Right lobe of liver (tissue), 6 donors: ENCODE measurements around the gene PRKN. TPM values are rescaled to one million over a fixed set of nuclear protein-coding genes. Genes with fewer than 3 reads are reported as not detected.

Experiments
- ATAC-seq, 4 donors: fragments of 200-7000 bp; cut with Tn5 transposase; one replicate each; pipeline ENCODE4 v1.9.1; 2020; ENCODE audit warnings: mild to moderate bottlenecking in 4 of 4, moderate library complexity in 4 of 4
- DNase-seq, 3 donors: peaks; one replicate each; pipeline ENCODE4 v3.0.0-alpha.2; 2020
- H3K27ac ChIP-seq, 3 donors: fragments of 200-600 bp; one replicate each; pipeline ENCODE4 v1.8.0; 2022
- H3K27me3 ChIP-seq, 2 donors: fragments of 200-600 bp; one replicate each; pipeline ENCODE4 v1.8.0; 2022
- H3K36me3 ChIP-seq, 4 donors: fragments of 200-600 bp; sonication (generic) in 1 of 4; one replicate each; pipeline versions ENCODE4 v1.5.1 to v1.8.0; 2017 to 2022; ENCODE audit warnings: control low read depth in 1 of 4
- H3K4me1 ChIP-seq, 4 donors: fragments of 200-600 bp; sonication (generic) in 1 of 4; one replicate each; pipeline versions ENCODE4 v1.5.1 to v1.8.0; 2017 to 2022; ENCODE audit warnings: control low read depth in 1 of 4
- H3K4me3 ChIP-seq, 3 donors: fragments of 200-600 bp; one replicate each; pipeline ENCODE4 v1.8.0; 2022
- H3K9me3 ChIP-seq, 4 donors: fragments of 200-600 bp; sonication (generic) in 1 of 4; one replicate each; pipeline versions ENCODE4 v1.5.1 to v1.8.0; 2017 to 2022; ENCODE audit warnings: control low read depth in 1 of 4
- CTCF ChIP-seq, 4 donors: fragments of 200-600 bp in 3 of 4; fragments of 450-650 bp in 1 of 4; IDR thresholded peaks; one replicate each; pipeline versions ENCODE4 v1.5.1 to v1.8.0; 2016 to 2022; ENCODE audit warnings: antibody characterized with exemption in 4 of 4, mild to moderate bottlenecking in 2 of 4
- POLR2A ChIP-seq: fragments of 450-650 bp; IDR thresholded peaks from one replicate; pipeline ENCODE4 v1.6.1; 2017; ENCODE audit warnings: antibody characterized with exemption, mild to moderate bottlenecking
- WGBS: methylation state at CpG from one replicate; pipeline ENCODE4 v1.1.6; 2018; ENCODE audit warnings: low coverage, low lambda C conversion rate; ENCODE audit not compliant: insufficient coverage; ENCODE audit errors: missing lambda C conversion rate; 5-methylcytosine and 5-hydroxymethylcytosine counted together
- intact Hi-C, 2 donors: fragments of 100-400 bp; cut with DNase I; formaldehyde crosslinking; loops; one replicate each; pipeline versions ENCODE4 v1.11.2 to v1.14.1; 2022
- long read RNA-seq: library from polyadenylated mRNA; unstranded; transcript quantifications from one replicate; pipeline ENCODE4 v2.0.0, GENCODE V29; 2019
- total RNA-seq, 6 experiments: library from RNA; depleted of rRNA in 2 of 6; stranded (reverse); fragments of >200 nt in 2 of 6; fragmentation: NEBNext Ultra II Directional in 3 of 6; extraction: Animal tissue kit (Norgen Biotek cat#: 25700) in 3 of 6; gene quantifications; one replicate each; pipeline versions ENCODE4 v1.1.0 to v1.2.4, GENCODE V29; 2016 to 2023
- donor health status: DM: no; HTN: yes; CAD: no.
- donor health status: DM: no; HTN: no; CAD: no.
- donor health status: DM: no; HTN: no; CAD: no.
- donor health status: DM: no; HTN: yes; CAD: no.
- donor health status: DM: no; HTN: yes; CAD: no.

PRKN gene
- total RNA-seq = 1 to 10 TPM; 1.1 to 3.7 (median 2.2) TPM
- long read RNA-seq = 0 reads

GRCh38 chr6:162727322-162728182 lies at the start of gene PRKN, which contains the start of gene PACRG:
PRKN (minus strand) TSS chr6:162727766.
PACRG (plus strand) TSS chr6:162727974.
- Histone ChIP-seq H3K27me3 (no peaks in the 10 kb centered on the region), H3K27ac (peak within 1 kb of the TSS; percentile 87 to 93 (median 89)), H3K9me3 (no peaks in the 10 kb centered on the region), H3K4me3 (peak within 1 kb of the TSS; percentile 59 to 68 (median 59)), H3K36me3 (no peaks in the 10 kb centered on the region), H3K4me1 (peaks cover 0 to 10% (median 6%) of the 10 kb centered on the region in 4 donors)
- DNase-seq = peak; percentile 99 to 100 (median 99)
- intact Hi-C loops = no loop called here
- WGBS = 4% methylated on average over 14 of the region's 84 CpGs
- ATAC-seq = peak; percentile 97 to 99 (median 98)
- peak; percentile 97 for TF ChIP-seq POLR2A
- TF ChIP-seq CTCF (IDR thresholded peaks at IDR 0.05) = no peak

- ATAC-seq (no peak), DNase-seq (no peak)
- Histone ChIP-seq H3K36me3 (no peaks in the 10 kb centered on the region), H3K9me3 (no peaks in the 10 kb centered on the region), H3K4me1 (no peaks in the 10 kb centered on the region), H3K4me3 (no peak overlapping the region), H3K27me3 (no peaks in the 10 kb centered on the region), H3K27ac (no peak overlapping the region)
- no peak for TF ChIP-seq CTCF (IDR thresholded peaks at IDR 0.05)
- TF ChIP-seq POLR2A = no peak
- intact Hi-C loops = no loop called here
- 98% methylated on average over 5 of the region's 7 CpGs for whole genome bisulfite sequencing
These were observed 49.5 kb upstream of the PRKN start for GRCh38 chr6:162777091-162777490.

- Histone ChIP-seq H3K9me3 (no peaks in the 10 kb centered on the region), H3K27ac (no peak overlapping the region), H3K27me3 (no peaks in the 10 kb centered on the region), H3K36me3 (no peaks in the 10 kb centered on the region), H3K4me1 (no peaks in the 10 kb centered on the region), H3K4me3 (no peak overlapping the region)
- 77% methylated on average over 3 of the region's 3 CpGs for WGBS
- ATAC-seq = no peak
- intact Hi-C loops = no loop called here
- TF ChIP-seq CTCF (IDR thresholded peaks at IDR 0.05) (no peak), POLR2A (no peak)
- no peak for DNase-seq
These were observed 46.4 kb upstream of the PRKN start for GRCh38 chr6:162773996-162774395.

GRCh38 chr6:162772466-162772865 lies 44.9 kb upstream of the PRKN start:
- Histone ChIP-seq H3K9me3 (no peaks in the 10 kb centered on the region), H3K4me1 (no peaks in the 10 kb centered on the region), H3K27ac (no peak overlapping the region), H3K27me3 (no peaks in the 10 kb centered on the region), H3K36me3 (no peaks in the 10 kb centered on the region), H3K4me3 (no peak overlapping the region)
- ATAC-seq = no peak
- intact Hi-C loops = no loop called here
- TF ChIP-seq POLR2A (no peak), CTCF (IDR thresholded peaks at IDR 0.05) (no peak)
- DNase-seq = no peak
